ENCODE measurements around the gene HOGA1.
"Not testable (repeated sequence)": the region's sequence is repeated elsewhere in the genome, so short reads cannot be mapped to it uniquely, and the experiment has no call there.

HOGA1 gene

GRCh38 chr10:97643441-97643985 lies 59.3 kb downstream of the HOGA1 start:
- DNase-seq (ENCODE audit: extremely low read depth, insufficient read length) = no peak
- no peak for TF ChIP-seq CTCF (IDR thresholded peaks at IDR 0.05; ENCODE audit: insufficient read depth, low read length, poor library complexity, severe bottlenecking)
- Histone ChIP-seq H3K27me3 (replicated peaks; ENCODE audit: control insufficient read depth, insufficient read depth, low read length) (no peaks in the 10 kb centered on the region), H3K36me3 (ENCODE audit: control insufficient read depth, insufficient read depth, low read length) (peaks cover 6% of the 10 kb centered on the region), H3K4me3 (replicated peaks; ENCODE audit: low read depth, low read length) (no peak overlapping the region)

GRCh38 chr10:97644936-97645335 lies 60.7 kb downstream of the HOGA1 start:
- Histone ChIP-seq H3K36me3 (ENCODE audit: control insufficient read depth, insufficient read depth, low read length) (peaks cover 6% of the 10 kb centered on the region), H3K4me3 (replicated peaks; ENCODE audit: low read depth, low read length) (no peak overlapping the region), H3K27me3 (replicated peaks; ENCODE audit: control insufficient read depth, insufficient read depth, low read length) (no peaks in the 10 kb centered on the region)
- DNase-seq (ENCODE audit: extremely low read depth, insufficient read length) = no peak
- TF ChIP-seq CTCF (IDR thresholded peaks at IDR 0.05; ENCODE audit: insufficient read depth, low read length, poor library complexity, severe bottlenecking) = no peak

- Histone ChIP-seq H3K36me3 (ENCODE audit: control insufficient read depth, insufficient read depth, low read length) (peaks cover 8% of the 10 kb centered on the region), H3K27me3 (replicated peaks; ENCODE audit: control insufficient read depth, insufficient read depth, low read length) (no peaks in the 10 kb centered on the region), H3K4me3 (replicated peaks; ENCODE audit: low read depth, low read length) (no peak overlapping the region)
- no peak for DNase-seq (ENCODE audit: extremely low read depth, insufficient read length)
- TF ChIP-seq CTCF (IDR thresholded peaks at IDR 0.05; ENCODE audit: insufficient read depth, low read length, poor library complexity, severe bottlenecking) = no peak
Measured at GRCh38 chr10:97647556-97647955, 63.4 kb downstream of the HOGA1 start.

- Histone ChIP-seq H3K27me3 (replicated peaks; ENCODE audit: control insufficient read depth, insufficient read depth, low read length) (no peaks in the 10 kb centered on the region), H3K4me3 (replicated peaks; ENCODE audit: low read depth, low read length) (peak overlapping the region; percentile 9; the same call in 1 of the 2 replicates), H3K36me3 (ENCODE audit: control insufficient read depth, insufficient read depth, low read length) (peaks cover 10% of the 10 kb centered on the region)
- no peak for TF ChIP-seq CTCF (IDR thresholded peaks at IDR 0.05; ENCODE audit: insufficient read depth, low read length, poor library complexity, severe bottlenecking)
- peak; percentile 25 for DNase-seq (ENCODE audit: extremely low read depth, insufficient read length)
Measured at GRCh38 chr10:97648562-97649404, 64.6 kb downstream of the HOGA1 start.

GRCh38 chr10:97649405-97649750 lies 65.2 kb downstream of the HOGA1 start:
- H3K4me3 ChIP-seq (replicated peaks; ENCODE audit: low read depth, low read length); H3K36me3 ChIP-seq (ENCODE audit: control insufficient read depth, insufficient read depth, low read length); DNase-seq (ENCODE audit: extremely low read depth, insufficient read length); H3K27me3 ChIP-seq (replicated peaks; ENCODE audit: control insufficient read depth, insufficient read depth, low read length): not testable (repeated sequence)

- Histone ChIP-seq H3K4me3 (replicated peaks; ENCODE audit: low read depth, low read length) (no peak overlapping the region), H3K36me3 (ENCODE audit: control insufficient read depth, insufficient read depth, low read length) (peaks cover 6% of the 10 kb centered on the region), H3K27me3 (replicated peaks; ENCODE audit: control insufficient read depth, insufficient read depth, low read length) (no peaks in the 10 kb centered on the region)
- DNase-seq (ENCODE audit: extremely low read depth, insufficient read length) = no peak
- TF ChIP-seq CTCF (IDR thresholded peaks at IDR 0.05; ENCODE audit: insufficient read depth, low read length, poor library complexity, severe bottlenecking) = no peak
Measured at GRCh38 chr10:97650726-97651125, 66.5 kb downstream of the HOGA1 start.
